GM21367 (cell line): Measurements from ENCODE around the gene TXNDC16.
"Not testable (repeated sequence)": the region's sequence is repeated elsewhere in the genome, so short reads cannot be mapped to it uniquely, and the experiment has no call there.

Experiments
- ATAC-seq: cut with Tn5 transposase; IDR thresholded peaks from one replicate; pipeline ENCODE4 v1.9.1; 2021; ENCODE audit not compliant: unreplicated experiment

TXNDC16 gene

GRCh38 chr14:52552063-52552988, at the start of gene TXNDC16, which contains the start of gene GPR137C:
Gene TXNDC16, minus strand, starts transcription at chr14:52552505. Its CDS starts 8,948 bp downstream, at chr14:52543557.
Gene GPR137C, plus strand, starts transcription at chr14:52552836. Its CDS starts 312 bp downstream, at chr14:52553148.
- peak; percentile 94 for ATAC-seq

DNA sequence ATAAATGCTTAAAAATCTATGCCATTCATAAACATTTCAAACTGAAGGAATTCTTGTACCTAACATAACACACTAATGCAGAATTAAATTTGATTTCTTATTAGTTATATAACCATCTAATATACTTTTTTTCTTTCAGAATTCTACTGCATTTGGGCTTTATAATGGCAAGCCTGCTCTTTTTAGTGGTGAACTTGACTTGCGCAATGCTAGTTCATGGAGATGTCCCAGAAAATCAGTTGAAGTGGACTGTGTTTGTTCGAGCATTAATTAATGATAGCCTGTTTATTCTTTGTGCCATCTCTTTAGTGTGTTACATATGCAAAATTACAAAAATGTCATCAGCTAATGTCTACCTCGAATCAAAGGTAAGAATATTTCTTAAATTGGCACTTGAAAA, 47.7 kb upstream of the TXNDC16 start:
- ATAC-seq: no peak

DNA sequence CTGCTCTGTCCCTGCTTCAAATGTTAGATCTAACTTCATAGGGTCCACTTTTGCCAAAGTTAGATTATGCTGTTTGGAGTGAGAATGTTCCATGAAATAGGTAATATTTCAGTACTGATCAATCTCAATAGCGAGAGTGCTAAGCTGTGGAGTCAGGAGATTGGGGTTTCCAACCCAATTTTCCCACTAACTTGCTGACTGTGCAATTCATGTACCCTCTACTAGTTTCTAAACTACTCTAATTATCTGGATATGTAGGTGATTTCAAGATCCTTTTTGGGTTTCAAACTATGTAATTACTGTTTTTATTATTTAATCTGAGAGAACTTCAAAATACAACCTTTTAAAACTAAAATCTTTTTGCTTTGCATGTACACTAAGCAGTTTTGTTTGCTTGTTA, 46.3 kb upstream of the TXNDC16 start:
- ATAC-seq: no peak

DNA sequence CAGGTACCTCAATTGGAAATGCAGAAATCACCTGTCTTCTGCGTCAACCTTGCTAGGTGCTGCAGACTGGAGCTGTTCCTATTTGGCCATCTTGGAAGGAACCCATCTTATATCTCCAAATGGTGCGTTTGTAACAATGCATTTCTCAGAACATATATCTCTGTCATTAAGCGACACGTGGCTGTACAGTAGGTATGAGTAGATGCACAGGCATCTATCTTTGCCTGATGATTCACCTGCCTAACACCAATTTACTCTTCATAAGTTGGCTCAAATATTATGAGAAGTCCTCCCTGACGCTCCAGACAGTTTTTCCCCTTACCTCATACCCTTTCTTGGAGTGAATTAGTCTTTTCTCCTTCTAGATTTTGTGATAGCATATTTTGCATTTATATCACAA, 44.6 kb upstream of the TXNDC16 start:
- ATAC-seq: no peak

DNA sequence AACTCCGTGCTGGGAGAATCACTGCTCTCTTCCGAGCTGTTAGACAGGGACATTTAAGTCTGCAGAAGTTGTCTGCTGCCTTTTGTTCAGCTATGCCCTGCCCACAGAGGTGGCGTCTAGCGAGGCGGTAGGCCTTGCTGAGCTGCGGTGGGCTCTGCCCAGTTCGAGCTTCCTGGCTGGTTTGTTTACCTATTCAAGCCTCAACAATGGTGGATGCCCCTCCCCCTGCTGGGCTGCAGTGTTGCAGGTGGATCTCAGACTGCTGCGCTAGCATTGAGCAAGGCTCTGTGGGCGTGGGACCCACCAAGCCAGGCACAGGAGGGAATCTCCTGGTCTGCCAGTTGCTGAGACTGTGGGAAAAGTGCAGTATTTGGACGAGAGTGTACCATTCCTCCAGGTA, 44.0 kb upstream of the TXNDC16 start:
- ATAC-seq: no peak

DNA sequence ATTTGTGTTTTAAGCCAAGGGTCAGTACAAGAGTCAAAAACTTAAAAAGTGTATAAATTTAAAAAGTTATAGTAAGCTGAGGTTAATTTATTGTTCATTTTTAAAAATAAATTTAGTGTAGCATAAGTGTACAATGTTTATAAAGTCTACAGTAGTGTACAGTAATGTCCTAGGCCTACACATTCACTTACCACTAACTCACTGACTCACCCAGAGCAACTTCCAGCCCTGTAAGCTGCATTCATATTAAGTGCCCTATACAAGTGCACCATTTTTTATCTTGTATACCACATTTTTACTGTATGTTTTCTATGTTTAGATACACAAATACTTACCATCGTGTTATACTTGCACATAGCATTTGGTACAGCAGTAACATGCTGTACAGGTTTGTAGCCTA, 38.0 kb upstream of the TXNDC16 start:
- no peak for ATAC-seq

DNA sequence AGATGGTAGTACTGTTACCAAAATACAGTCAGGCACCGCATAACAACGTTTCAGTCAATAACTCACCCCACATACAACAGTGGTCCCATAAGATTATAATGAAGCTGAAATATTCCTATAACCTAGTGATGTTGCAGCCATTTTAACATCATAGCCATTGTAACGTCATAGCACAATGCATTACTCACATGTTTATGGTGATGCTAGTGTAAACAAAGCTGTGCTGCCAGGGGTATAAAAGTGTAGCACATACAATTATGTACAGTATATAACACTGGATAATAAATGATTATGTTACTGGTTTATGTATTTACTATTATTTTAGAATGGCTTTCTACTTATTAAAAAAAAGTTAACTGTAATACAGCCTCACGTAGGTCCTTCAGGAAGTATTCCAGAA, 37.3 kb upstream of the TXNDC16 start:
- no peak for ATAC-seq

DNA sequence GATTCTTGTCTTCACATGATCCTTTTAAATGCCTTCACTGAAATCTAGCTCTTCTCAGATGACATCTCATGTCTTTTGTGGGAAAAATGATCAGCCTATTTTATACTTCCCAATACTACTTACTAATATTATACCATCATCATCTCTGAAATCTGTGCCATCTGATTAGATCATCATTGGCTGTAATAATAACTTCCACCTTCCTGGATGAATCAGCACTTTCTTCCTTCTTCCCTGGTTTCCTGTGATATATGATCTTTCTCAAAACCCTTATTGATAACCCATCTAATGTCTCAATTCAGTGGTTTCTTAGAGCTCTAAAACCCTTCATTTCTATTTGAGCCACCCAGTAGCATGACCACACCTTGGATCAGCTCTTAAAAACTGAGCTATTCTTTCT, 31.2 kb upstream of the TXNDC16 start:
- ATAC-seq: no peak

GRCh38 chr14:52575858-52576257, 23.6 kb upstream of the TXNDC16 start:
- ATAC-seq: no peak

- ATAC-seq: not testable (repeated sequence)
These were observed 16.1 kb upstream of the TXNDC16 start for GRCh38 chr14:52568454-52568853.

DNA sequence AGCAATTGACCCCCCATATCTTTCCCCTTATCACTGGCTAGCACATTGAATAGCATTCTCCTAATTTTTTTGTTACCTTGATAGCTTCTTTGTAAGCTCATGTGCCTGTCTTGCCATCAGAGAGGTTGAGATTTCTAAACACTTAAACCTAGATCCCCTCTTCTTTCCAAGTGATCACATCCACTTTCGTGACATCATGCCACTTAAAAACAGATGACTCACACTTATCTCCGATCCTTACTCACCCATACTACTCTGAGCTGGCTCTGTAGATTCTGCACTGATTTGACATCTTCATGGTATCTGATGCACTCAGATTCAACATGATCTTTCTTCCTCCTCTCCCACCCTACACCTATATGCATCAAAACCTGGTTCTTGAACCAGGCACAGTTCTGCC, 10.8 kb upstream of the TXNDC16 start:
- ATAC-seq: no peak

DNA sequence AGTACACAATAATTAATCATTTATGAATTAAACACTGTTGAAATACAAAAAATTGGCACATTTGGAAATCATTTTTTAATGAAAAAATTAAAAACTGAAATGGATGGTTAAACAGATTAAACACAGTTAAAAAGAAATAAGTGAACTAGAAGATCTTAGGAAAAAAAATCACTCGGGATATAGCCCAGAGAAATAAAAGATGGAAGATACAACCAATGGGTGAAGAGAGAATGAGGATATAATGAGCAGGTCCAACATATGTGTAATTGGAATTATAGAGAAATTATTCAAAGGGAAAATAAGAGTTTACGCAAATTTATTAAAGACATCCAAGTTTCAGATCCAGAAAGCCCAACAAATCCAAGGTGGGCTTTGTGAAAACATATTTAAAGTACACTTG, 6.4 kb upstream of the TXNDC16 start:
- ATAC-seq: no peak

- no peak for ATAC-seq
These were observed 1.6 kb upstream of the TXNDC16 start for GRCh38 chr14:52553671-52554575.

GRCh38 chr14:52553002-52553670, 831 bp upstream of the TXNDC16 start:
- ATAC-seq: peak; percentile 18

- no peak for ATAC-seq
These were observed 626 bp downstream of the TXNDC16 start for GRCh38 chr14:52551696-52552062.

GRCh38 chr14:52551205-52551604, 1.1 kb downstream of the TXNDC16 start:
- ATAC-seq: no peak

DNA sequence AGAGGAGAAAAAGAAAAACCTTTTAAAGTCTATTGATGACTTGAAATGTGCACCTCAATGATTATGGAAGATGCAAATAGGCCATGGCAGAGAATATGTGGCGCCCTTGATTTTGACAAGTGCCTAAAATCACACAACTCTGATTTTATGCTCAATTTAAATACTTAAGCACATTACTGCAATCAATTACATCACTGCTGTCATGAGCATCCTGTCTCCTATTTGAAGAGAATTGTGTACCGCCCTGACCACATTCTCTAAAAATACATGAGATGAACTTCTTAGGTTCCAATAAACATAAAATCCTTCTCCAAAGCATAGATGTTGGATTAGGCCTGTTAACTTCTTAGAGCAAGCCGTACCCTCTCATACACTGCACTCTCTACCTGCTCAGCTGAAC, 1.6 kb downstream of the TXNDC16 start:
- no peak for ATAC-seq

- ATAC-seq: no peak
These were observed 4.8 kb downstream of the TXNDC16 start for GRCh38 chr14:52547526-52547925.

DNA sequence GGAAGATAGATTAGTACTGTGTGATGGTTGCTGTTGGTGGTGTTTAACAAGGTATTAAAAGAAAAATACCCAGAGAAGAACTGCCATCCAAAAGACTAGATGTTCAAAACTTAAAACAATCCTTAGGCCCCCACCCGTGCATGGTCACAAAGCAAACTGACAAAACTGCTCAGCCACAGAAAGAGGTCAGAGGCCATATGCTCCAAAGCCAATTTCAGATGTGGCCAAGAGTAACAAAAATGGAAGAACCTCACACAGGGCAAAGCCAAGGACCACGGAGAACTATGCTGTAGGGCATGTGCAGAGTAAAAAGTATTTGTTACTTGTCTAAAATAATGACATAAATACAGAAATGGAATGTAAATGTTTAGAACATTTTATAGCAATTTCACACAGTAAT, 5.3 kb downstream of the TXNDC16 start:
- no peak for ATAC-seq

GRCh38 chr14:52546318-52546670, 6.0 kb downstream of the TXNDC16 start:
- no peak for ATAC-seq

DNA sequence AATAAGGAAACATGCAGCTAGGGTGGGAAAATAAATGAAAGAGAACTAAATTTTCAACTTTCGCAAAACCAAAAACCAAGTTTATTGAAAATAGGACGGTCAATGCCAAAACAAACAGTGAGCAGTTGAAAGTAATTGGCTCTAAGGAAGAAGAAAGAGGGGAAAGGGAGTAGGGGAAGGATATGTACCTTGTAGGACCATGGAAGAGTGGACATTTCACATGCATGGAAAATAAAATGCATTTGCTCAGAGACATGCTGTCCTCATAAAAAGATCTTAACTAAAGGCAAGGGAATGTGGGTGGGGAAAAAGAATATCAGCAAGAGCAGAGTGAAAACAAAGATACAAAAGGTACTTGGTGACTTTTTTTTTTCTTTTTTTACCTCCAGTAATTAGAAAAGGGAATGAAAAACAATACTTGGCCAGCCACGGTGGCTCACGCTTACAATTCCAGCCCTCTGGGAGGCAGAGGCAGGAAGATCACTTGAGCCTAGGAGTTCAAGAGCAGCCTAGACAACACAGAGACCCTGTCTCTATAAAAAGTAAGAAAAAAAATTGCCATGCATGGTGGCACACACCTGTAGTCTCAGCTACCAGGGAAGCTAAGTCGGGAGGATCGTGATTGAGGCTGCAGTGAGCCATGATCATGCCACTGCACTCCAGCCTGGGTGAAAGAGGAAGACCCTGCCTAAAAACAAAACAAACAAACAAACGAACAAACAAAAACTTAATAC, 6.6 kb downstream of the TXNDC16 start:
- no peak for ATAC-seq
